Parathyroid adenoma (tissue), 2 donors: ENCODE measurements around the gene EP400.
"Not testable (repeated sequence)": the region's sequence is repeated elsewhere in the genome, so short reads cannot be mapped to it uniquely, and the experiment has no call there.

ENCODE experiments used
- H2AFZ ChIP-seq: fragments of 300-600 bp; sonication (generic); one replicate; pipeline ENCODE4 v1.7.0; 2017; ENCODE audit warnings: antibody characterized with exemption, mild to moderate bottlenecking
- H3K27ac ChIP-seq: fragments of 300-600 bp; sonication (generic); one replicate; pipeline ENCODE4 v1.7.0; 2017
- H3K27me3 ChIP-seq: fragments of 300-600 bp; sonication (generic); one replicate; pipeline ENCODE4 v1.7.0; 2017; ENCODE audit warnings: low read length; ENCODE audit not compliant: control insufficient read depth, insufficient read depth
- H3K36me3 ChIP-seq: fragments of 300-600 bp; sonication (generic); one replicate; pipeline ENCODE4 v1.7.0; 2017; ENCODE audit warnings: low read length; ENCODE audit not compliant: control insufficient read depth, insufficient read depth
- H3K4me1 ChIP-seq: fragments of 300-600 bp; sonication (generic); one replicate; pipeline ENCODE4 v1.7.0; 2017; ENCODE audit warnings: control low read depth
- H3K4me2 ChIP-seq: fragments of 300-600 bp; sonication (generic); one replicate; pipeline ENCODE4 v1.7.0; 2017; ENCODE audit warnings: low read length
- H3K4me3 ChIP-seq: fragments of 300-600 bp; sonication (generic); one replicate; pipeline ENCODE4 v1.7.0; 2017; ENCODE audit warnings: low read depth, low read length
- H3K79me2 ChIP-seq: fragments of 300-600 bp; sonication (generic); one replicate; pipeline ENCODE4 v1.7.0; 2017; ENCODE audit warnings: control low read depth
- H3K9ac ChIP-seq: fragments of 300-600 bp; sonication (generic); one replicate; pipeline ENCODE4 v1.7.0; 2017; ENCODE audit warnings: mild to moderate bottlenecking
- H3K9me3 ChIP-seq: fragments of 300-600 bp; sonication (generic); one replicate; pipeline ENCODE4 v1.7.0; 2017; ENCODE audit warnings: low read length; ENCODE audit not compliant: control insufficient read depth
- TF ChIP-seq, protein P1 (sequence below): fragments of 300-600 bp; sonication (generic); IDR thresholded peaks from one replicate; pipeline ENCODE4 v1.7.0; 2017; ENCODE audit warnings: antibody characterized with exemption, mild to moderate bottlenecking
- donor health status: primary hyperparathyroidism.

The EP400 gene

DNA sequence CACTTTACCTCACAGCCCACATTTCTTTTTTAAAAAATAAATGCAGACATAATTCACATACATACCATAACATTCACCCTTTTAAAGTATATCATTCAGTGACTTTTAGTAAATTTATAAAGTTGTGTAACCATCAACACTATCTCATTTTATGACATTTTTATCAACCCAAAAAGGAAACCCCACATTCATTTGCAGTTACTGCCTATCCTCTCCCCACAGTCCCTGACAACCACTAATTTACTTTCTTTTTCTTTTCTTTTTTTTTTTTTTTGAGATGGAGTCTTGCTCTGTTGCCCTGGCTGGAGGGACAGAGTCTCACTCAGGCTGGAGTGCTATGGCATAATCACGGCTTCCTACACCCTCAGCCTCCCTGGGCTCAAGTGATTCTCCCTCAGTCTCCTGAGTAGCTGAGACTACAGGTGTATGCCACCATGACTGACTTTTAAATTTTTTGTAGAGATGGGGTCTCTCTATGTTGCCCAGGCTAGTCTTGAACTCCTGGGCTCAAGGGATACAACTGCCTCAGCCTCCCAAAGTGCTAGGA is 1.5 kb upstream of the EP400 start:
- TF ChIP-seq, protein P1, sequence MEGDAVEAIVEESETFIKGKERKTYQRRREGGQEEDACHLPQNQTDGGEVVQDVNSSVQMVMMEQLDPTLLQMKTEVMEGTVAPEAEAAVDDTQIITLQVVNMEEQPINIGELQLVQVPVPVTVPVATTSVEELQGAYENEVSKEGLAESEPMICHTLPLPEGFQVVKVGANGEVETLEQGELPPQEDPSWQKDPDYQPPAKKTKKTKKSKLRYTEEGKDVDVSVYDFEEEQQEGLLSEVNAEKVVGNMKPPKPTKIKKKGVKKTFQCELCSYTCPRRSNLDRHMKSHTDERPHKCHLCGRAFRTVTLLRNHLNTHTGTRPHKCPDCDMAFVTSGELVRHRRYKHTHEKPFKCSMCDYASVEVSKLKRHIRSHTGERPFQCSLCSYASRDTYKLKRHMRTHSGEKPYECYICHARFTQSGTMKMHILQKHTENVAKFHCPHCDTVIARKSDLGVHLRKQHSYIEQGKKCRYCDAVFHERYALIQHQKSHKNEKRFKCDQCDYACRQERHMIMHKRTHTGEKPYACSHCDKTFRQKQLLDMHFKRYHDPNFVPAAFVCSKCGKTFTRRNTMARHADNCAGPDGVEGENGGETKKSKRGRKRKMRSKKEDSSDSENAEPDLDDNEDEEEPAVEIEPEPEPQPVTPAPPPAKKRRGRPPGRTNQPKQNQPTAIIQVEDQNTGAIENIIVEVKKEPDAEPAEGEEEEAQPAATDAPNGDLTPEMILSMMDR: no peak
- Histone ChIP-seq H3K9ac (no peak overlapping the region), H3K4me1 (peaks cover 7% of the 10 kb centered on the region), H3K9me3 (no peaks in the 10 kb centered on the region), H3K4me3 (no peak overlapping the region), H3K27me3 (no peaks in the 10 kb centered on the region), H3K27ac (peak overlapping the region; percentile 54), H3K36me3 (no peaks in the 10 kb centered on the region), H3K79me2 (peaks cover 22% of the 10 kb centered on the region), H3K4me2 (no peak overlapping the region), H2AFZ (peak overlapping the region; percentile 69)

DNA sequence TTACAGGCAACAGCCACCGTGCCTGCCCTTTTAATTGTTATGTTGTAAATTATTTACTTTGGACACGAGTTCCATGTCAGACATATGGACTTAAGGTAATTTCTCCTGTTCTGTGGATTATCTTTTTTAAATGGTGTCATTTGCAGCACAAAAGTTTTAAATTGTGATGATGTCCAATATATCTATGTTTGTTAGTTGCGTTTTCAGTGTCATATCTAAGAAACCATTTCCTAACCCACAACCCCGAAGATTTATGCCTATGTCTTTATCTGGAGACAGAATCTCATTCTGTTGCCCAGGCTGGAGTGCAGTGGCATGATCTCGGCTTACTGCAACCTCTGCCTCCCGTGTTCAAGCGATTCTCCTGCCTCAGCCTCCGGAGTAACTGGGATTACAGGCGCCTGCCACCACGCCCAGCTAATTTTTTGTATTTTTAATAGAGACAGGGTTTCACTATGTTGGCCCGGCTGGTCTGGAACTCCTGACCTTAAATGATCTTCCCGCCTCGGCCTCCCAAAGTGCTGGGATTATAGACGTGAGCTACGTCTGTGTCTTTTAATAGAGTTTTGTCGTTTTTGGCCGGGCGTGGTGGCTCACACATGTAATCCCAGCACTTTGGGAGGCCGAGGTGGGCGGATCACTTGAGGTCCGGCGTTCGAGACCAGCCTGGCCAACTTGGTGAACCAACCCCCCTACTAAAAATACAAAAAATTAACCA is 870 bp upstream of the EP400 start:
- Histone ChIP-seq H3K4me2 (peak overlapping the region; percentile 71), H3K27ac (peak overlapping the region; percentile 54), H3K4me3 (peak overlapping the region; percentile 74), H2AFZ (peak overlapping the region; percentile 69), H3K79me2 (peaks cover 29% of the 10 kb centered on the region)
- H3K27me3 ChIP-seq, H3K9me3 ChIP-seq, H3K4me1 ChIP-seq, H3K9ac ChIP-seq, H3K36me3 ChIP-seq: not testable (repeated sequence)

DNA sequence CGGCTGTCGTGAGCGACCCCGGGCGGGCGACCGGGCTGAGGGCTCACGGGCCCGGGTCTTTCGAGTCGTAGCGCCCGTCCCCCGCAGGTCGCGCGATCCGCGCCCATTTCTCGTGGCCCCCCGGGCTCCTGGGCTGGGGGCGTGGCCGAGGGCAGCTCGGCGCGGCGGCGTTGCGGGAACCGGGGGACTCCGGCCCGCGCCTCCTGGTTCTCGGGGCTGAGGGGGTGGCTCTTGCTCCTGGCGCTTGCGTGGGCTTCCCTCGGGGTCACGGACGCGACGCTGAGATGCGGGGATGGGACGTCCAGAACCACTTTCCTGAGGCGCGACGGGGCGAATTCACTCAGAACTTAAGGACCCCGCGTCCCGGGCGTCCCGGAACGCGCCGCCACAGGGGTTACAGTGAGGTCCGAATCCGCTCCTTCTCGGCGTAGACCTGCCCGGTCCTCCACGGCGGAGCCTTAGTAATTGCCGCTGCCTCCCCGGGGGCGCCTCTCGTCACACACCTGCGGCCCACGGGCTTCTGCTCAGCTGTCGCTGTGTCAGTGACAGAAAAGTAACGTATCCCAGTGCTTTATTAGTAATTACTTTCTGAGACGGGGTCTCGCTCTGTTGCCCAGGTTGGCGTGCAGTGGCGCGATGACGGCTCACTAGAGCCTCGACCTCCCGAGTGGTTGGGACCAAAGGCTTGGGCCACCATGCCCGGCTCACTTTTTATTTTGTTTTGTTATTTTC is 606 bp downstream of the EP400 start:
- peaks cover 7% of the 10 kb centered on the region for H3K4me1 ChIP-seq

DNA sequence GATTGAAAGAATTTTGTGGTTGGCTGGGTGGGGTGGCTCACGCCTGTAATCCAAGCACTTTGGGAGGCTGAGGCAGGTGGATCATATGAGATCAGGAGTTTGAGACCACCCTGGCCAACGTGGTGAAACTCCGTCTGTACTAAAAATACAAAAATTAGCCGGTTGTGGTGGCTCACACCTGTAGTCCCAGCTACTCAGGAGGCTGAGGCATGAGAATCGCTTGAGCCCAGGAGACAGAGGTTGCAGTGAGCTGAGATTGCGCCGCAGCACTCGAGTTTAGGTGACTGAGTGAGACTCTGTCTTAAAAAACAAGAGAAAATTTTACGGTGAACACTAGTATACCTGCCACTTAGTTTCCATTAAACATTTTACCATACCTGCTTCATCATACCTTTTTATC is 4.1 kb downstream of the EP400 start:
- not testable (repeated sequence) for H3K4me3 ChIP-seq, H3K9me3 ChIP-seq, H2AFZ ChIP-seq, H3K27me3 ChIP-seq, H3K4me2 ChIP-seq, H3K36me3 ChIP-seq, H3K9ac ChIP-seq, H3K27ac ChIP-seq
- Histone ChIP-seq H3K4me1 (peaks cover 16% of the 10 kb centered on the region), H3K79me2 (peaks cover 65% of the 10 kb centered on the region)

More for the DNA sequence above, 606 bp downstream of the EP400 start:
- Histone ChIP-seq H3K9ac (peak overlapping the region; percentile 51), H3K4me2 (peak overlapping the region; percentile 70), H3K79me2 (peaks cover 39% of the 10 kb centered on the region), H3K4me3 (peak overlapping the region; percentile 74), H2AFZ (peak overlapping the region; percentile 69), H3K36me3 (no peaks in the 10 kb centered on the region), H3K9me3 (no peaks in the 10 kb centered on the region), H3K27me3 (no peaks in the 10 kb centered on the region), H3K27ac (peak overlapping the region; percentile 54)
- TF ChIP-seq, protein P1: no peak

DNA sequence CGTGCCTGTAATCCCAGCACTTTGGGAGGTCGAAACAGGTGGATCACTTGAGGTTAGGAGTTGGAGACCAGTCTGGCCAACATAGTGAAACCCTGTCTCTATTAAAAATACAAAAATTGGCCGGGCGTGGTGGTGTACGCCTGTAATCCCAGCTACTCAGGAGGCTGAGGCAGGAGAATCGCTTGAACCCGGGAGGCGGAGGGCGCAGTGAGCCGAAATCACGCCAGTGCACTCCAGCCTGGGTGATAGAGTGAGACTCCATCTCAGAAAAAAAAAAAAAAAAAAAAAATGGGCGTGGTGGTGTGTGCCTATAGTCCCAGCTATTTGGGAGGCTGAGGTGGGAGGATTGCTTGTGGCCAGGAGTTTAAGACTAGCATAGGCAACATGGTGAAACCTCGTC is 4.7 kb downstream of the EP400 start:
- H3K79me2 ChIP-seq: peaks cover 71% of the 10 kb centered on the region
- H3K9ac ChIP-seq, H3K4me3 ChIP-seq, H3K27ac ChIP-seq, H3K27me3 ChIP-seq, H3K4me2 ChIP-seq, H3K36me3 ChIP-seq, H2AFZ ChIP-seq, H3K9me3 ChIP-seq: not testable (repeated sequence)
- H3K4me1 ChIP-seq: peaks cover 16% of the 10 kb centered on the region

DNA sequence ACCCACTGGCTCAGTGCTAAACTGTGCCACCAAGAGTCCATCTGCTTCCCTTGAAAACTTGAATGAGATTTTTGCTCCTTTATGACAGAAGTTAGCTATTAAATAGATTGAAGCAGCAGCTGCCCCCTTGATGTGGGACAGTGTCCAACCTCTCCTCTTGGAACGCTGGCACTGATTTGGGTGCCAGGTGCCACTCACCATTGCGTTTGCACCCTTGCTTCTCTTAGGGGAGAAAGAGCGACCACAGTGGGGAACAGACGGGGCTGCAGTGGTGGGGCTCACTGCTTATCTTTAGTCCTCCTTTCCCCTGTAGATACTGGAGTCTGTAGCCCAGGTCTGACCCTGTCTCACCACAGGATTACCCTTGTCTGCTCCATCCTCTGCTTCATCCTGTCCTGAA is 9.4 kb downstream of the EP400 start:
- Histone ChIP-seq H3K36me3 (no peaks in the 10 kb centered on the region), H3K27me3 (no peaks in the 10 kb centered on the region), H3K4me2 (no peak overlapping the region), H3K4me3 (no peak overlapping the region), H3K4me1 (peaks cover 10% of the 10 kb centered on the region), H3K27ac (no peak overlapping the region), H3K79me2 (peaks cover 43% of the 10 kb centered on the region), H2AFZ (no peak overlapping the region), H3K9me3 (no peaks in the 10 kb centered on the region), H3K9ac (no peak overlapping the region)
- TF ChIP-seq, protein P1: no peak
